HL-60 (cell line): ENCODE data around the gene PLLP.

Experiments
- DNase-seq, 2 experiments: peaks; one replicate each; pipeline ENCODE4 v3.0.0-alpha.2; 2010 to 2020; ENCODE audit warnings: low read depth in 1 of 2, low spot score in 1 of 2
- H3K27ac ChIP-seq: fragments of 250-450 bp; sonication (Bioruptor Pico); replicated peaks from 2 replicates; pipeline ENCODE4 v1.5.1; 2020; ENCODE audit warnings: mild to moderate bottlenecking, moderate library complexity
- H3K27me3 ChIP-seq: fragments of 250-450 bp; sonication (Bioruptor Pico); 2 replicates; pipeline ENCODE4 v1.5.1; 2021; ENCODE audit warnings: mild to moderate bottlenecking, moderate library complexity; ENCODE audit not compliant: insufficient read depth, poor library complexity, severe bottlenecking
- H3K4me3 ChIP-seq: replicated peaks from 2 replicates; pipeline ENCODE4 v1.5.1; 2011; ENCODE audit warnings: mild to moderate bottlenecking, control low read depth, low read length; ENCODE audit not compliant: insufficient read depth
- CTCF ChIP-seq: IDR thresholded peaks from one replicate; pipeline ENCODE4 v1.5.1; 2011; ENCODE audit warnings: low read length, control low read depth, inconsistent platforms; ENCODE audit not compliant: insufficient read depth
- GABPA ChIP-seq: IDR thresholded peaks from 2 replicates; pipeline ENCODE4 v1.6.1; 2012; ENCODE audit warnings: low read depth
- POLR2AphosphoS5 ChIP-seq: IDR thresholded peaks from 2 replicates; pipeline ENCODE4 v1.6.1; 2012; ENCODE audit warnings: low read depth
- SPI1 ChIP-seq: IDR thresholded peaks from 2 replicates; pipeline ENCODE4 v1.6.1; 2012; ENCODE audit warnings: low read depth, mild to moderate bottlenecking, borderline replicate concordance
- TF ChIP-seq, protein P1 (sequence below): IDR thresholded peaks from 2 replicates; pipeline ENCODE4 v1.6.1; 2012; ENCODE audit warnings: low read depth; ENCODE audit not compliant: insufficient replicate concordance

The PLLP gene

DNA sequence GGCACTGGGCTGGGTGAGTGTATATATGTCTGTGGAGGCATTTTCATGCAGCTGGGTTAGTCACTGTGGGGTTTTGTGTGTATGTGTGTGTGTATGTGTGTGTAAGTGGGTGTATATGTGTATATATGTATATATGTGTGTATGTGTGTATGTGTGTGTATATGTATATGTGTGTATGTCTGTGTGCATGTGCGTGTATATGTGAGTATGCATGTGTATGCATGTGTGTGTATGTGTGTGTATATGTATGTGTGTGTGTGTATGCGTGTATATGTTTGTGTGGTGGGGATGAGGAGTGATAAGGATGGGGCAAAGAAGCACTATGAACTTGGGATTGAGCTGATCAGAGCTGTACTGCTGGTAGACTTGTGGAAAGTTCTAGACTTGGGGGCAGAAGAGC is 29.0 kb upstream of the PLLP start:
- peaks cover 3% of the 10 kb centered on the region for H3K27me3 ChIP-seq
- TF ChIP-seq SPI1 (no peak), GABPA (no peak), POLR2AphosphoS5 (no peak), CTCF (no peak)
- TF ChIP-seq, protein P1, sequence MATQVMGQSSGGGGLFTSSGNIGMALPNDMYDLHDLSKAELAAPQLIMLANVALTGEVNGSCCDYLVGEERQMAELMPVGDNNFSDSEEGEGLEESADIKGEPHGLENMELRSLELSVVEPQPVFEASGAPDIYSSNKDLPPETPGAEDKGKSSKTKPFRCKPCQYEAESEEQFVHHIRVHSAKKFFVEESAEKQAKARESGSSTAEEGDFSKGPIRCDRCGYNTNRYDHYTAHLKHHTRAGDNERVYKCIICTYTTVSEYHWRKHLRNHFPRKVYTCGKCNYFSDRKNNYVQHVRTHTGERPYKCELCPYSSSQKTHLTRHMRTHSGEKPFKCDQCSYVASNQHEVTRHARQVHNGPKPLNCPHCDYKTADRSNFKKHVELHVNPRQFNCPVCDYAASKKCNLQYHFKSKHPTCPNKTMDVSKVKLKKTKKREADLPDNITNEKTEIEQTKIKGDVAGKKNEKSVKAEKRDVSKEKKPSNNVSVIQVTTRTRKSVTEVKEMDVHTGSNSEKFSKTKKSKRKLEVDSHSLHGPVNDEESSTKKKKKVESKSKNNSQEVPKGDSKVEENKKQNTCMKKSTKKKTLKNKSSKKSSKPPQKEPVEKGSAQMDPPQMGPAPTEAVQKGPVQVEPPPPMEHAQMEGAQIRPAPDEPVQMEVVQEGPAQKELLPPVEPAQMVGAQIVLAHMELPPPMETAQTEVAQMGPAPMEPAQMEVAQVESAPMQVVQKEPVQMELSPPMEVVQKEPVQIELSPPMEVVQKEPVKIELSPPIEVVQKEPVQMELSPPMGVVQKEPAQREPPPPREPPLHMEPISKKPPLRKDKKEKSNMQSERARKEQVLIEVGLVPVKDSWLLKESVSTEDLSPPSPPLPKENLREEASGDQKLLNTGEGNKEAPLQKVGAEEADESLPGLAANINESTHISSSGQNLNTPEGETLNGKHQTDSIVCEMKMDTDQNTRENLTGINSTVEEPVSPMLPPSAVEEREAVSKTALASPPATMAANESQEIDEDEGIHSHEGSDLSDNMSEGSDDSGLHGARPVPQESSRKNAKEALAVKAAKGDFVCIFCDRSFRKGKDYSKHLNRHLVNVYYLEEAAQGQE = no peak
- H3K27ac ChIP-seq = no peak overlapping the region
- no peak overlapping the region for H3K4me3 ChIP-seq
- DNase-seq = no peak

DNA sequence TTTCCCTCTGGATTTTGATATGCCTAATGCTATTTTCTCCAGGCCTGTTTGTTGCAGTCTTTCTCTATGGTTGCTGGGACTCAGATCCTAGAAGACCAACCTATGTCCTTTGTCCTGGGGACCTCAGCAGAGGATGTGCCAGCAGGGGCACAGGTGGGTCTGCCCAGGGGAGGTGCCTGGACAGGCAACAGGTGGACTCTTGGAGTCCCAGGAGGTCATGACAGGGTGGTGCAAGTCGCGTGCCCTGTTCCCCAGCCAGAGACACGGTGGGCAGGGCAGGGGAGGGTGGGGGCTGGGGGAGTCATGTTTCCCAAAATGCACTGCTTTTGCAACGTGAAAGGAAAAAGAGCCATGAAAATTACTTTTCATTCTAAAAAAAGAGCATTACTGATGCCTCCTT is 26.3 kb upstream of the PLLP start:
- no peak overlapping the region for H3K27ac ChIP-seq
- no peak overlapping the region for H3K4me3 ChIP-seq
- peaks cover 3% of the 10 kb centered on the region for H3K27me3 ChIP-seq
- no peak for TF ChIP-seq POLR2AphosphoS5
- no peak for TF ChIP-seq GABPA
- TF ChIP-seq, protein P1 = no peak
- TF ChIP-seq SPI1 = no peak
- no peak for TF ChIP-seq CTCF
- DNase-seq = no peak

- no peak for DNase-seq
- Histone ChIP-seq H3K27ac (no peak overlapping the region), H3K4me3 (no peak overlapping the region), H3K27me3 (peaks cover 3% of the 10 kb centered on the region)
- TF ChIP-seq, protein P1 = no peak
- TF ChIP-seq CTCF = no peak
- TF ChIP-seq GABPA = no peak
- TF ChIP-seq SPI1 = no peak
- TF ChIP-seq POLR2AphosphoS5 = no peak
Observed at GRCh38 chr16:57308041-57308440, 23.6 kb upstream of the PLLP start.
